A549 treated with CpdA at 1 μM for 4 hours (cell line): ENCODE measurements around the gene PRKAB2. TPM values are rescaled to one million over a fixed set of nuclear protein-coding genes. Genes with fewer than 3 reads are reported as not detected.

Experiments
- total RNA-seq: library from RNA; stranded (reverse); fragments of 200-300 nt; extraction: Qiagen RNA extraction; gene quantifications from 5 replicates; pipeline ENCODE4 v1.2.3, GENCODE V29; 2022; ENCODE audit warnings: low read depth

PRKAB2 gene, protein sequence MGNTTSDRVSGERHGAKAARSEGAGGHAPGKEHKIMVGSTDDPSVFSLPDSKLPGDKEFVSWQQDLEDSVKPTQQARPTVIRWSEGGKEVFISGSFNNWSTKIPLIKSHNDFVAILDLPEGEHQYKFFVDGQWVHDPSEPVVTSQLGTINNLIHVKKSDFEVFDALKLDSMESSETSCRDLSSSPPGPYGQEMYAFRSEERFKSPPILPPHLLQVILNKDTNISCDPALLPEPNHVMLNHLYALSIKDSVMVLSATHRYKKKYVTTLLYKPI
- total RNA-seq = 9.9 to 13.1 TPM (median 11.4 TPM) in 5 replicates

DNA sequence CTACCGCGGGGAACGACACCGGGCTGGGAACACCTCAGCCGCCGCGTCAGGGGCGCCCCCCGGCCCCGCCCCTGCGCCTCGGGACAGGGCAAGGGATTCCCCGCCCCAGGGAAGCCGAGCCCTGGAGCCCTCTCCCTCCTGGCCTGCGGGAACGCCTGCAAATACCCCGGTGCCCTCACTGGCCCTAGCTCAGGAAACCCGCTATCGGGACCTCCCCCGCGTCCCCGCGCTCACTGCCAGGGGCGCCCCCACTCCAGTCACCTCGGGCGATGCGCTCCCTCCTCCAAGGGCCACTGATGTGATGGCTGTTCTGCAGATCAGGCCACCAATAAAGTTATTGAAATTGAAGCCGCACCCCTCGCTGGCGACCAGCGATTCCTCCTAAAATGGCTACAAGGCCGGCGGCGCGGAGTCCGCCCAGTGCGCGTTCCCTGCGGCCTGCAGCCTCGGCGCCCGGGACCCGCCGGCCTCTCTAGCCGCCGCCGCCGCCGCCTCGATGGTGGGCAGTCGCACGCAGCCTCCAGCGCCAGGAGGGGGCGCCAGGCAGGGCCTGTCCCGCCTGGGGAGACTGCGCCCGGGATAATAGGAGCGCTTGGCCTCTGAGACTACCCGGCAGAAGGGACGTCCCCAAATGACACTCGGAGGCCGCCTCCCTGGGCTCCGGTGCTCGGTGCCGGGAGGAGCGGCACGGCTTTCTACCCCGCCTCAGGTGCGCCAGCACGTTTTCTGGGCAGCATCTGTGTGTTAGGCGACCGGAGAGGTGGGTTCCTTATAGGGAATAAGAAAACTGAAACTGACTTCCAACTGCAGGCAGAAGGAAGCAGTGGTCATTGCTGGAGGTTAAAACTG, at the start of gene PRKAB2:
Gene PRKAB2 (minus strand): TSS at position 303 of the 849 bp plus-strand sequence. CDS start 326 bp downstream, outside the sequence.

Other genes with a start within 250 kb of the PRKAB2 start
- 5.3 to 7.4 TPM (median 6.0 TPM) in 5 replicates for gene NBPF12, start 234.1 kb downstream of the PRKAB2 start, total RNA-seq
- 0.16 to 0.68 TPM (median 0.39 TPM) in 5 replicates for gene FMO5, start 52.9 kb upstream of the PRKAB2 start, total RNA-seq
- gene CHD1L, start 70.2 kb upstream of the PRKAB2 start, total RNA-seq = 31.8 to 36.6 TPM (median 33.7 TPM) in 5 replicates